ENCODE results near the gene COMMD1.

The COMMD1 gene

DNA sequence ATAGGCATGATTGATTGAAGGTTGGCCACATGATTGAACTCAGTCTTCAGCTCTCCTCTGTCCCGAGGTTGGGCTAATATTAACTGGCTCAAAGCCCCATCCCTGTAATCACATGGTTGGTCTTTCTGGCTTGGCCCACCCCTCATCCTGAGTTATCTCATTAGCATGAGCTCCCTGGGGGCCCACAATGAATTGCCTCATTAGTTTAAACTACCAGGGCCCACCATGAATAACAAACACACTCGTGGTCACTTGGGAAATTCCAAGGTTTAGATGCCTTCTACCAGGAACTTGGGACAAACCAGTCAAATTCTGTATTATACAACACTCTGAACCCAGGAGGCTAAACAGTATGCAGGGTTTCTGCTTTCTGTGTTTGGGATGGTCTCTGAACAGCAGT is 168.8 kb downstream of the COMMD1 start:
- TF ChIP-seq, protein P1, sequence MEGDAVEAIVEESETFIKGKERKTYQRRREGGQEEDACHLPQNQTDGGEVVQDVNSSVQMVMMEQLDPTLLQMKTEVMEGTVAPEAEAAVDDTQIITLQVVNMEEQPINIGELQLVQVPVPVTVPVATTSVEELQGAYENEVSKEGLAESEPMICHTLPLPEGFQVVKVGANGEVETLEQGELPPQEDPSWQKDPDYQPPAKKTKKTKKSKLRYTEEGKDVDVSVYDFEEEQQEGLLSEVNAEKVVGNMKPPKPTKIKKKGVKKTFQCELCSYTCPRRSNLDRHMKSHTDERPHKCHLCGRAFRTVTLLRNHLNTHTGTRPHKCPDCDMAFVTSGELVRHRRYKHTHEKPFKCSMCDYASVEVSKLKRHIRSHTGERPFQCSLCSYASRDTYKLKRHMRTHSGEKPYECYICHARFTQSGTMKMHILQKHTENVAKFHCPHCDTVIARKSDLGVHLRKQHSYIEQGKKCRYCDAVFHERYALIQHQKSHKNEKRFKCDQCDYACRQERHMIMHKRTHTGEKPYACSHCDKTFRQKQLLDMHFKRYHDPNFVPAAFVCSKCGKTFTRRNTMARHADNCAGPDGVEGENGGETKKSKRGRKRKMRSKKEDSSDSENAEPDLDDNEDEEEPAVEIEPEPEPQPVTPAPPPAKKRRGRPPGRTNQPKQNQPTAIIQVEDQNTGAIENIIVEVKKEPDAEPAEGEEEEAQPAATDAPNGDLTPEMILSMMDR (IDR thresholded peaks at IDR 0.05; ENCODE audit: borderline replicate concordance, insufficient read depth, low read depth, low read length): no peak
- no peak overlapping the region for H3K4me3 ChIP-seq (ENCODE audit: low read depth, low read length)

DNA sequence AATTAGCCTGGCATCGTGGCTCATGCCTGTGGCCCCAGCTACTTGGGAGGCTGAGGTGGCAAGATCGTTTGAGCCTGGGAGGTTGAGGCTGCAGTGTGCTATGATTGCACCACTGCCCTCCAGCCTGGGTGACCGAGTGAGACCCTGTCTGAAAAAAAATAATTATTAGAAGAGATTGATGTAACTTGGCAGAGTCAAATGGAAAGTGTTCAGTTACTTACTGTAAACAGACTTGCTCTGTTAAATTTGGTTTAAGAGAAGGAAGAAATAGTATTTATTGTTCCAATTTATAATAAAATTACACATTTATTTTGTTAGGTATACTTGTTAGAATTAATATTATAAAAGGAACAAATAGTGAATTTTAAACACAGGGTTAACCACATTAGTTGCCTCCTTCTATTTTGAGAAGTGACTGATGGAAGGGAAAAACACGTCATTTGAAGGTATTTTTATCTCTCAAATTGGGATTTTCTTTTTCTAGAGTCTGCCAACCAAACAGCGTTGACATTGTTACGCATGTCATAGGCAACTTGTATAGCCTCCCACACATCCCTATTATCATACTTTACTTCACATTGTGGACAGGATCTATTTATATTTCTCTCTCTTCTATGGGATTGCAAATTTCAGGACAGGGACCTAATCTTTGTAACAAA is 171.6 kb downstream of the COMMD1 start:
- H3K4me3 ChIP-seq (ENCODE audit: low read depth, low read length): no peak overlapping the region
- TF ChIP-seq, protein P1 (IDR thresholded peaks at IDR 0.05; ENCODE audit: borderline replicate concordance, insufficient read depth, low read depth, low read length): no peak

DNA sequence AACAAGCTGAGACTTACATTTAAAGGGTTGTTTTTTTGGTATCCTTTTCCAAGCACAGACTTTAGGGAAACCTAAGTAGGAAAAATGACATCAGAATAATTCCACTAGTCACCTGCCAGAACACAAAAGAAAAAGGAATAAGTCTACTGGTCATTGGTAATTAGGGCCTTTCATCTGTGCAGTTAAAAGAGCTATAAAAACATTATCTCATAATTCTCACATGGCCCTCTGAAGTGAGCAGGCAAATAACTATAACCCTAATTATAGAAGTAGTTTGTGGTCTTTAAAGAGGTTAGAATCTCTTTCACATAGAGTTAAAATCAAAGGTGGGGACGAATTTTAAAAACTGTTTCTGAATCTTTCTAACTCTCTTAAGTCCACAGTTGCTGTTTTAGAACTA is 179.3 kb downstream of the COMMD1 start:
- TF ChIP-seq, protein P1 (IDR thresholded peaks at IDR 0.05; ENCODE audit: borderline replicate concordance, insufficient read depth, low read depth, low read length): no peak
- H3K4me3 ChIP-seq (ENCODE audit: low read depth, low read length): no peak overlapping the region

DNA sequence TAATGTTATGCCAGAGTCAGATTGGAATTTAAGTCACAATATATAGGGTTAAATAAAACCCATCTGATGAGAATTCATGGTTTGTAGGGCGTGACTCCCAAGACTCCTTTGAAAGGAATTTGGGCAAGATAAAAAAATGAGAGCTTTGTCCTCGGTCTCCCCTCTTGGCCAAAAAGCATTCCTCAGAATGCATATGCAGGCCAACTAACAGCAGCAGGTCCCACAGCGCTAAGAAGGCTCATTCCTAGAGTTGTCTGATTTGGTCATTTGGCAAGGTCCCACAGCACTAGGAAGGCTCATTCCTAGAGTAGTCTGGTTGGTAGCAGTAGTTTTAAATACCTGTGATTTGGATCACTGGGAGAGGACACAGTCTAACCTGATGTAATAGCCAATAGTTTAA is 184.2 kb downstream of the COMMD1 start:
- H3K4me3 ChIP-seq (ENCODE audit: low read depth, low read length): no peak overlapping the region
- TF ChIP-seq, protein P1 (IDR thresholded peaks at IDR 0.05; ENCODE audit: borderline replicate concordance, insufficient read depth, low read depth, low read length): no peak

DNA sequence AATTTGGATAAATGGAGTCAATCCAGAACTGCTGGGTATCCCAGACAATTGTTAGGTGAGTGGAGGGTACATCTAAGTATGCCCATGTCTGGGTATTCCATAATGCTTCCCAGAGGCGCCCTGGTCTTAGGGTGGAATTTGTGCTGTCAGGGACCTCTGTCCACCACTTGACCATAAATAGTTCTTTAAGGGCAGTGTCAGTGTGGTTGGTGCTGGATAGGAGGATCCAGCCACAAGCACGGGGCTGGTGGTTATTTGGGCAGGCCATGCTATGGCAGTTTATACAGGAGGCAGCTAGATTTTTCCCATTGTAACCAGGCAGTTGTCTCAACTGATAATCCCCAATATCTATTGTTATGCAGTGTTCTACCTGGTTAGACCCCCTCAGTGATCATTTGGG is 186.0 kb downstream of the COMMD1 start:
- TF ChIP-seq, protein P1 (IDR thresholded peaks at IDR 0.05; ENCODE audit: borderline replicate concordance, insufficient read depth, low read depth, low read length): no peak
- H3K4me3 ChIP-seq (ENCODE audit: low read depth, low read length): no peak overlapping the region

DNA sequence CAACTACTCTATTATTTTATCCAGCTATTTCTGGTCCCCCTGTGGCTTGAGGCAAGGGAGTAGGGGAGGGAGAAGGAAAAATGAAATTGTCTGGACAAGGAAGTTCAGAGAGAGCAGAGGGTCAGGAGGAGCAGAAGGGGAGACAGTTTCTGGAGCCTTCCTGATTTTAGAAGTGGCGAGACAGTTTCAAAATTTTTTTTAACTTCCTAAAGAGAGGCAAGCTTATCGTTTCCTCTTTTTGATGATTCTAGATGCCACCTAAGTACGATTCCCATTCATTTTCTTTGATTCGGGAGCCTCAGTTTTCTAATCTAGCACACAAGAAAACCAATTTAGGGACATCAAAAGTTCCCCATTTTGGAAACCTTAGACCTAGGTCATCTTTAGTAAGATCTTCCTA is 193.6 kb downstream of the COMMD1 start:
- TF ChIP-seq, protein P1 (IDR thresholded peaks at IDR 0.05; ENCODE audit: borderline replicate concordance, insufficient read depth, low read depth, low read length): no peak
- H3K4me3 ChIP-seq (ENCODE audit: low read depth, low read length): no peak overlapping the region

DNA sequence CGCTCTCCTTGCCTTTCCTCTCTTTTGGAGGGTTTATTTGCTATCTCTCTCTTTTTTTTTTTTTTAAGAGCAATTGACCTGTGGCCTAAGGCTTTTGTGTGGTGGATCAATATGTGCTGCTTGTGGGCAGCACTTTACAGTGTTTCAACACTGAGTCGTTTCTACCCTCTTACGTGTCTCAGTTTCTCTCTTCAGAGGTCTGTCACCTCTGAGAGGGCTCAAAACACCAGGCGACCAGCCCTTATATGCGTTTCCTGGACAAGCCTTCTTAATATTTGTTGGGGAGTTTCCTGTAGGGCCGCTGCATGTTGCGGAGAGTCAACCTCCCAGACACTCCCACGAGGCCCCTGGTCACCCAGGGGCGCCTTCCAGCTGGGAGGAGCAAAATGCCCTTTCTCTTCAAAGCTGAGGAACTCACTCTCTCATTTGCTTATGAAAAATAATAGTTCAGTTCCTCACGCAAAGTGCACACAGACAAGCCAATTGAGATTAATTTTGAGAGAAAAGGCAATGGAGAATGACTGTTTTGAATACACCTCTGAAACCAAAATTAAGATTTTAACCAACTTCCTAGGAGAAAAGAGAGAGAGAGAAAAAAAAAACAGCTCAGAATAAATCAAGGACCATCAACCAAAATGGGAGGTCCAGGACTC is 194.2 kb downstream of the COMMD1 start:
- TF ChIP-seq, protein P1 (IDR thresholded peaks at IDR 0.05; ENCODE audit: borderline replicate concordance, insufficient read depth, low read depth, low read length): no peak
- H3K4me3 ChIP-seq (ENCODE audit: low read depth, low read length): no peak overlapping the region

All from GM12875 (cell line).